OCI-LY1 (cell line): ENCODE measurements around the gene GPRIN1.

Source experiments
- H2AFZ ChIP-seq: fragments of 200-600 bp; sonication (generic), shearing (Covaris generic); 2 replicates; pipeline ENCODE4 v1.6.0; 2014; ENCODE audit warnings: antibody characterized with exemption, mild to moderate bottlenecking, low read length
- H3F3A ChIP-seq: fragments of 200-600 bp; sonication (generic), shearing (Covaris generic); 2 replicates; pipeline ENCODE4 v1.6.0; 2014; ENCODE audit warnings: mild to moderate bottlenecking, antibody characterized with exemption, low read length, moderate library complexity; ENCODE audit not compliant: insufficient read depth
- H3K27ac ChIP-seq: fragments of 200-600 bp; sonication (generic); 2 replicates; pipeline ENCODE4 v1.5.1; 2014; ENCODE audit warnings: low read length, mixed run types, mild to moderate bottlenecking, low read depth; ENCODE audit not compliant: poor library complexity, severe bottlenecking
- H3K27me3 ChIP-seq: fragments of 200-600 bp; sonication (generic); 2 replicates; pipeline ENCODE4 v1.6.0; 2014; ENCODE audit warnings: antibody characterized with exemption, mild to moderate bottlenecking, low read length, moderate library complexity; ENCODE audit not compliant: insufficient read depth
- H3K36me3 ChIP-seq: fragments of 200-600 bp; sonication (generic); 2 replicates; pipeline ENCODE4 v1.6.1; 2014; ENCODE audit warnings: mild to moderate bottlenecking, antibody characterized with exemption, low read length, moderate library complexity, mixed read lengths; ENCODE audit not compliant: insufficient read depth
- H3K4me1 ChIP-seq: fragments of 200-600 bp; sonication (generic); 2 replicates; pipeline ENCODE4 v1.5.1; 2014; ENCODE audit warnings: mild to moderate bottlenecking, low read length, moderate library complexity; ENCODE audit not compliant: insufficient read depth, severe bottlenecking
- H3K4me2 ChIP-seq: fragments of 200-600 bp; sonication (generic), shearing (Covaris generic); 2 replicates; pipeline ENCODE4 v1.6.1; 2014; ENCODE audit warnings: low read length
- H3K4me3 ChIP-seq: fragments of 200-600 bp; sonication (generic); 2 replicates; pipeline ENCODE4 v1.5.1; 2014; ENCODE audit warnings: low read length, low read depth, mild to moderate bottlenecking, mixed read lengths; ENCODE audit not compliant: poor library complexity, severe bottlenecking
- H3K79me2 ChIP-seq: fragments of 200-600 bp; shearing (Covaris generic); 2 replicates; pipeline ENCODE4 v1.6.1; 2016; ENCODE audit warnings: mixed run types, low read length, mixed read lengths; ENCODE audit not compliant: insufficient read depth
- H3K9ac ChIP-seq: fragments of 200-600 bp; sonication (generic), shearing (Covaris generic); 2 replicates; pipeline ENCODE4 v1.6.1; 2014; ENCODE audit warnings: mild to moderate bottlenecking, low read length, mixed read lengths
- H3K9me2 ChIP-seq: fragments of 200-600 bp; sonication (generic), shearing (Covaris generic); 2 replicates; pipeline ENCODE4 v1.6.1; 2014; ENCODE audit warnings: low read depth, mild to moderate bottlenecking, low read length, mixed read lengths
- H3K9me3 ChIP-seq: fragments of 200-600 bp; shearing (Covaris generic); 2 replicates; pipeline ENCODE4 v1.6.1; 2014; ENCODE audit warnings: low read length, mixed read lengths
- H4K20me1 ChIP-seq: fragments of 200-600 bp; sonication (generic), shearing (Covaris generic); 2 replicates; pipeline ENCODE4 v1.6.0; 2016; ENCODE audit warnings: mild to moderate bottlenecking, low read length; ENCODE audit not compliant: insufficient read depth
- EZH2 ChIP-seq: fragments of 200-600 bp; sonication (generic), shearing (Covaris generic); IDR thresholded peaks from 2 replicates; pipeline ENCODE4 v1.8.0; 2017; ENCODE audit warnings: borderline replicate concordance, mixed run types, mild to moderate bottlenecking, antibody characterized with exemption, low read length, moderate library complexity, mixed read lengths
- TF ChIP-seq, protein P1 (sequence below): fragments of 200-600 bp; sonication (generic), shearing (Covaris generic); IDR thresholded peaks from 2 replicates; pipeline ENCODE4 v1.5.1; 2017; ENCODE audit warnings: mild to moderate bottlenecking, antibody characterized with exemption, low read length, moderate library complexity, mixed read lengths

The GPRIN1 gene

DNA sequence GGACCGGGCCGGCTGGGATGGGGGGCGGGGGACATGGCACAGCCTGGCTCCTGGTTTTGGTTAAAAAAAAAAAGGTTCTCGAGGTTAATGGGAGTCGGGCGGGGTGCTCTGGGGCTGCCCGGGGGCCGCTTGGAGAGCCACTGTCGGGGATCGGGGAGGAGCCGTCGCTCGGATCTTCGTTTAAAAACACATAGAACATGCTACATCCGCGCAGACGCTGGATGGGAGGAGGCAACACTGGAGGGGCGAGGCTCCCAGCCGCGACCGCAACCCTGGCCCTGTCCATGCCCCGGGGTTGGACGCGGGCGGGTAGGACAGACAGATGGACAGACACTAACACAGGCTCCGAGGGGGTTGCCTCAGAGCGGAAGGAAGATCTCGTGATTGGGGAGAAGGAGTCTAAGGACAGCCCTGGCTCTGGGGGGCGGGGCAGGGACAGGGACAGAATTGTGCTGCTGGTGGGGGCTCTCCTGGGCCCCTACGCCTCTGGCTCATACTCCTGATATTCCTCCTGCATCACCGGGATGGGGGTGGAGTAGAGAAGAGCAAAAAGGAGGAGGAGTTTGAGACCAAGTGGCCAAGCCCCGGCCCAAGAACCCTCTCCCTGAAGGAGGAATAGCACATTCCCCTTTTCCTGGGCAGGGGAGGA is 10.5 kb upstream of the GPRIN1 start:
- Histone ChIP-seq H3K79me2 (no peaks in the 10 kb centered on the region), H4K20me1 (no peaks in the 10 kb centered on the region), H3K4me2 (no peak overlapping the region), H3K9me3 (no peaks in the 10 kb centered on the region), H3K36me3 (no peaks in the 10 kb centered on the region), H3K27ac (no peak overlapping the region), H3K4me3 (no peak overlapping the region), H3F3A (no peaks in the 10 kb centered on the region), H3K9ac (no peak overlapping the region), H2AFZ (no peak overlapping the region), H3K4me1 (no peaks in the 10 kb centered on the region), H3K27me3 (no peaks in the 10 kb centered on the region; the same call in 1 of the 2 replicates), H3K9me2 (no peaks in the 10 kb centered on the region)
- no peak for TF ChIP-seq EZH2
- TF ChIP-seq, protein P1, sequence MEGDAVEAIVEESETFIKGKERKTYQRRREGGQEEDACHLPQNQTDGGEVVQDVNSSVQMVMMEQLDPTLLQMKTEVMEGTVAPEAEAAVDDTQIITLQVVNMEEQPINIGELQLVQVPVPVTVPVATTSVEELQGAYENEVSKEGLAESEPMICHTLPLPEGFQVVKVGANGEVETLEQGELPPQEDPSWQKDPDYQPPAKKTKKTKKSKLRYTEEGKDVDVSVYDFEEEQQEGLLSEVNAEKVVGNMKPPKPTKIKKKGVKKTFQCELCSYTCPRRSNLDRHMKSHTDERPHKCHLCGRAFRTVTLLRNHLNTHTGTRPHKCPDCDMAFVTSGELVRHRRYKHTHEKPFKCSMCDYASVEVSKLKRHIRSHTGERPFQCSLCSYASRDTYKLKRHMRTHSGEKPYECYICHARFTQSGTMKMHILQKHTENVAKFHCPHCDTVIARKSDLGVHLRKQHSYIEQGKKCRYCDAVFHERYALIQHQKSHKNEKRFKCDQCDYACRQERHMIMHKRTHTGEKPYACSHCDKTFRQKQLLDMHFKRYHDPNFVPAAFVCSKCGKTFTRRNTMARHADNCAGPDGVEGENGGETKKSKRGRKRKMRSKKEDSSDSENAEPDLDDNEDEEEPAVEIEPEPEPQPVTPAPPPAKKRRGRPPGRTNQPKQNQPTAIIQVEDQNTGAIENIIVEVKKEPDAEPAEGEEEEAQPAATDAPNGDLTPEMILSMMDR, result no peak

DNA sequence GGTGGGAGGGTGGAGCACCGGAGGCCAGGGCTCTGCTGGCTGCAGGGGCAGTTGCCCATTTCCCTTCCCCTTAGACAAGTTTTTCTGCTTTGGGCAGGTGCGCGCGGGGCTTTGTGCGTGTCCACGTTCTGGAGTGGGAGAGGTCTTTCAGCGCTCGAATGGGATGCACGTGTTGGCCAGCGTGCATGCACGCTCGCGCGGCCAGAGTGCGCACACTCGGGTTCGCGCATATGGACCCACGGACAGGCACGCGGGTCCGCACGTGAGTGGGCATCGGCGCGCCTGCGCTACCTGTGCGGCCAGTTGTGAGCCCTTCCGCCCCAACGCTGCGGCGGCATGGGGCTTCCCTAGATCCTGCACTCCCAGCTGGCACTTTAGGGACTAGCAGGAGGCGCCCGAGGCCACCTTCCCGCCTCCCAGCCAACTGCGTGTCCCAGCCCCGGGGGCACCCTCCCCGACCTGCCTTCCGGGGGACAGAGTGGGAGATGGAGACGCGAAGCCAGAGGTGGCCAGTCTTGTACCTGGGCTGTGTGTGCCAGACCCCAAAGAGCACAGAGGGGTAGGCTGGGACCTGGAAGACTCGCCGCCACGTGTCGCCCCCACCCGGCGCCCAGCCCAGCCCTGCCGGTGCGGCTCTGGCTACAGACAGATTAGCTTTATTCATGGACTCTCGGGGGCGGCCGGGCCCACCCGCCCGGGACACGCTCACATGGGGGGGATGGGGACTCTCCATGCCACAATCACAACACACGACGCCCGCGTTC is 9.8 kb upstream of the GPRIN1 start:
- Histone ChIP-seq H3K79me2 (no peaks in the 10 kb centered on the region), H2AFZ (no peak overlapping the region), H3K4me2 (no peak overlapping the region), H3K9ac (no peak overlapping the region), H3K9me3 (no peaks in the 10 kb centered on the region), H3K4me1 (no peaks in the 10 kb centered on the region), H3F3A (no peaks in the 10 kb centered on the region), H3K27me3 (no peaks in the 10 kb centered on the region; the same call in 1 of the 2 replicates), H3K9me2 (no peaks in the 10 kb centered on the region), H3K27ac (no peak overlapping the region), H3K36me3 (no peaks in the 10 kb centered on the region), H3K4me3 (no peak overlapping the region), H4K20me1 (no peaks in the 10 kb centered on the region)
- TF ChIP-seq EZH2, result no peak
- TF ChIP-seq, protein P1, result no peak

DNA sequence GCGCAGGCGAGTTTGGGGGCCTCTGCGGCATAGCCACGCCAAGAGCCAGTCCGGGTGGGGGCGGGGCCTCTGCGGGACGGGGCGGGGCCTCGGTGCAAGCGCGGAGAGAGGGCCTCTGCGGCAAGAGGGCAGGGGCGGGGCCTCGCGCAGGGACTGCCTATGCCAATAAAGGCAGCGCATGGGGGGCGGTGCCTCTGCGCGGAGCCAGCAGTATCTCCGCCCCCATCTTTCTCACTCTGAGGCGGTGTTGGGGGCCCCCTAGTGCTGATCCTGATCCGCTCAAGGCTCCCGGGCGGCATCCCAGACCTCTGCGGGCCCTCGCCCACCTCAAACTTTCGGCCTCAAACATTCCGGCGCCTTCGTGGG is 9.2 kb upstream of the GPRIN1 start:
- Histone ChIP-seq H3K9me2 (no peaks in the 10 kb centered on the region), H4K20me1 (no peaks in the 10 kb centered on the region), H3K4me2 (no peak overlapping the region), H3F3A (no peaks in the 10 kb centered on the region), H3K36me3 (no peaks in the 10 kb centered on the region), H3K4me3 (no peak overlapping the region), H3K79me2 (no peaks in the 10 kb centered on the region), H3K9me3 (no peaks in the 10 kb centered on the region), H3K9ac (no peak overlapping the region), H3K27me3 (no peaks in the 10 kb centered on the region; the same call in 1 of the 2 replicates), H3K27ac (no peak overlapping the region), H3K4me1 (no peaks in the 10 kb centered on the region), H2AFZ (no peak overlapping the region)
- TF ChIP-seq, protein P1, result no peak
- TF ChIP-seq EZH2, result no peak
